HG03135 (cell line): ENCODE data around the gene MFRP.

Experiments used
- ATAC-seq: cut with Tn5 transposase; IDR thresholded peaks from one replicate; pipeline ENCODE4 v1.9.1; 2021; ENCODE audit warnings: mild to moderate bottlenecking, moderate library complexity; ENCODE audit not compliant: unreplicated experiment

The MFRP gene

DNA sequence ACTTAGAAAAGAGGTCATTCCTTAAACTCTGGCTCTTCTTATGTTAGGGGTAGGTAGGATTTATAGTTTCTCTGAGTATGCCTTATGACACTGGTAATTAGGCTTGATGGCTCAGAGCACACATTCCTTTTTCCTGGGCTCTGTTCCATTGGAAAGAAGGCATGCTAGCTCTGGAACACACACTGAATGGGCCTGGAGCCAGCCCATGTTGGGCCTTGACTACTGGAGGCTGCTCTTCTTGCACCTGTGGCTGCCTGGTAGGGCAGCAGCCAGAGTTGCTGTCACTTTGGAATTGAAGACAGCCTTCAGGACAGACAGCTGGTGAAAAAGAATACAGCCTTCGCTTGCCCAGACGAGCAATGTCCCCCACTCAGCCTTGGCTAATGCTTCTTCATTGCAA, 47.8 kb downstream of the MFRP start:
- ATAC-seq: no peak

- no peak for ATAC-seq
These were observed 48.6 kb downstream of the MFRP start for GRCh38 chr11:119297938-119298337.

- no peak for ATAC-seq
These were observed 51.3 kb downstream of the MFRP start for GRCh38 chr11:119295178-119295577.

- ATAC-seq: no peak
These were observed 53.0 kb downstream of the MFRP start for GRCh38 chr11:119293461-119293860.

DNA sequence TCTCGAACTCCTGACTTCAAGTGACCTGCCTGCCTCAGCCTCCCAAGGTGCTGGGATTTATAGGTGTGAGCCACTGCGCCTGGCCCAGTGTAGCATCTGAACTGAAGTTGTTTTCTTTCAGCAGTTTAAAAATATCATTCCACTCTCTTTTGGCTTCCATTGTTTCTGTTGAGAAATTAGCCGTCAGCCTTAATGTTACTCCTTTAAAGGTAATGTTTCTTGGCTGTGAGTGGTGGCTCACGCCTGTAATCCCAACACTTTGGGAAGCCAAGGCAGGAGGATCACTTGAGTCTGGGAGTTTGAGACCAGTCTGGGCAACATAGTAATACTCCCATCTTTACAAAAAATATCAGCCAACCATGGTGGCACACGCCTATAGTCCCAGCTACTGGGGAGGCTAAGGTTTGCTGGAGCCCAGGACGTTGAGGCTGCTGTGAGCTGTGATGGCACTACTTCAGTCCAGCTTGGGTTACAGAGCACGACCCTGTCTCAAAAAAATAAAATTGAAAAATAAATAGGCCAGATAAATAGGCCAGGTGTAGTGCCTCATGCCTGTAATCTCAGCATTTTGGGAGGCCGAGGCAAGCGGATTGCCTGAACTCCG, 55.5 kb downstream of the MFRP start:
- no peak for ATAC-seq
